Measurements from ENCODE around the gene ZFP64.

Gene ZFP64

GRCh38 chr20:52179331-52180179 is 12.0 kb downstream of the ZFP64 start (continued):
- TF ChIP-seq, protein P1, sequence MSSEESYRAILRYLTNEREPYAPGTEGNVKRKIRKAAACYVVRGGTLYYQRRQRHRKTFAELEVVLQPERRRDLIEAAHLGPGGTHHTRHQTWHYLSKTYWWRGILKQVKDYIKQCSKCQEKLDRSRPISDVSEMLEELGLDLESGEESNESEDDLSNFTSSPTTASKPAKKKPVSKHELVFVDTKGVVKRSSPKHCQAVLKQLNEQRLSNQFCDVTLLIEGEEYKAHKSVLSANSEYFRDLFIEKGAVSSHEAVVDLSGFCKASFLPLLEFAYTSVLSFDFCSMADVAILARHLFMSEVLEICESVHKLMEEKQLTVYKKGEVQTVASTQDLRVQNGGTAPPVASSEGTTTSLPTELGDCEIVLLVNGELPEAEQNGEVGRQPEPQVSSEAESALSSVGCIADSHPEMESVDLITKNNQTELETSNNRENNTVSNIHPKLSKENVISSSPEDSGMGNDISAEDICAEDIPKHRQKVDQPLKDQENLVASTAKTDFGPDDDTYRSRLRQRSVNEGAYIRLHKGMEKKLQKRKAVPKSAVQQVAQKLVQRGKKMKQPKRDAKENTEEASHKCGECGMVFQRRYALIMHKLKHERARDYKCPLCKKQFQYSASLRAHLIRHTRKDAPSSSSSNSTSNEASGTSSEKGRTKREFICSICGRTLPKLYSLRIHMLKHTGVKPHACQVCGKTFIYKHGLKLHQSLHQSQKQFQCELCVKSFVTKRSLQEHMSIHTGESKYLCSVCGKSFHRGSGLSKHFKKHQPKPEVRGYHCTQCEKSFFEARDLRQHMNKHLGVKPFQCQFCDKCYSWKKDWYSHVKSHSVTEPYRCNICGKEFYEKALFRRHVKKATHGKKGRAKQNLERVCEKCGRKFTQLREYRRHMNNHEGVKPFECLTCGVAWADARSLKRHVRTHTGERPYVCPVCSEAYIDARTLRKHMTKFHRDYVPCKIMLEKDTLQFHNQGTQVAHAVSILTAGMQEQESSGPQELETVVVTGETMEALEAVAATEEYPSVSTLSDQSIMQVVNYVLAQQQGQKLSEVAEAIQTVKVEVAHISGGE (tag by site-specific recombination; conservative IDR thresholded peaks at IDR 0.05; ENCODE audit: low read depth), result no peak
- TF ChIP-seq, protein P2, sequence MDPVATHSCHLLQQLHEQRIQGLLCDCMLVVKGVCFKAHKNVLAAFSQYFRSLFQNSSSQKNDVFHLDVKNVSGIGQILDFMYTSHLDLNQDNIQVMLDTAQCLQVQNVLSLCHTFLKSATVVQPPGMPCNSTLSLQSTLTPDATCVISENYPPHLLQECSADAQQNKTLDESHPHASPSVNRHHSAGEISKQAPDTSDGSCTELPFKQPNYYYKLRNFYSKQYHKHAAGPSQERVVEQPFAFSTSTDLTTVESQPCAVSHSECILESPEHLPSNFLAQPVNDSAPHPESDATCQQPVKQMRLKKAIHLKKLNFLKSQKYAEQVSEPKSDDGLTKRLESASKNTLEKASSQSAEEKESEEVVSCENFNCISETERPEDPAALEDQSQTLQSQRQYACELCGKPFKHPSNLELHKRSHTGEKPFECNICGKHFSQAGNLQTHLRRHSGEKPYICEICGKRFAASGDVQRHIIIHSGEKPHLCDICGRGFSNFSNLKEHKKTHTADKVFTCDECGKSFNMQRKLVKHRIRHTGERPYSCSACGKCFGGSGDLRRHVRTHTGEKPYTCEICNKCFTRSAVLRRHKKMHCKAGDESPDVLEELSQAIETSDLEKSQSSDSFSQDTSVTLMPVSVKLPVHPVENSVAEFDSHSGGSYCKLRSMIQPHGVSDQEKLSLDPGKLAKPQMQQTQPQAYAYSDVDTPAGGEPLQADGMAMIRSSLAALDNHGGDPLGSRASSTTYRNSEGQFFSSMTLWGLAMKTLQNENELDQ (tag by site-specific recombination; IDR thresholded peaks at IDR 0.05; ENCODE audit: low read depth), result no peak
- TF ChIP-seq ZNF558 (tag by site-specific recombination; IDR thresholded peaks at IDR 0.05) (no peak), WT1 (tag by site-specific recombination; IDR thresholded peaks at IDR 0.05) (no peak)

DNA sequence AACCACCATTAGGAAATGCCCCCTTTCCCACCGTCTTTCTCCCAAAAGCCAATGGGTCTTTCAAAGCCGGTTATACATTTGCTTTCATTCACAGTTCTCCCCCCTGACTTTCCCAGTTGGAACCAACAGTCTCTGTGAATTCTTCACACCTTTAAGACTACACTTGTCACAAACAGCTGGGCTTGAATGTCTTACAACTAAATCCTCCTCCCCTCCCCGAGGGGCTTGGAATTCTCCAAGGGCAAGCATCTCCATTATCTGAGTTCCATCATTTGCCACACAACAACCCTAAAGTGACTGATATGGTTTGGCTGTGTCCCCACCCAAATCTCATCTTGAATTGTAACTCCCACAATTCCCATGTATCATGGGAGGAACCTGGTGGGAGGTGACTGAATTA is 12.9 kb downstream of the ZFP64 start:
- peaks cover 6 to 32% of the 10 kb centered on the region in 2 experiments; a peak in 2 of 3 replicates for H3K36me3 ChIP-seq (ENCODE audit: control insufficient read depth in 2 of 2, insufficient read depth in 1 of 2, low read length in 2 of 2)
- ChIA-PET CTCF (interaction anchor here (0.5 to 1.0 kb wide), 3 partner anchors 12 to 1372 kb away, joined by 3 to 5 read pairs (median 5); no protein-coding TSS in a partner anchor), POLR2A (no interaction called here)
- H3K4me1 ChIP-seq (ENCODE audit: control insufficient read depth, insufficient read depth, low read length), result no peaks in the 10 kb centered on the region
- H3K27ac ChIP-seq (ENCODE audit: extremely low read depth, low read depth, low read length), result no peak overlapping the region
- H3K4me3 ChIP-seq (ENCODE audit: low read depth, low read length), result no peak overlapping the region
- H3K9me3 ChIP-seq (ENCODE audit: control insufficient read depth, insufficient read depth, low read depth, low read length), result no peaks in the 10 kb centered on the region
- TF ChIP-seq GLIS1 (tag by site-specific recombination; IDR thresholded peaks at IDR 0.05) (no peak), ZNF830 (tag by site-specific recombination; IDR thresholded peaks at IDR 0.05; ENCODE audit: low read depth) (no peak), KLF16 (tag by site-specific recombination; IDR thresholded peaks at IDR 0.05) (no peak), IKZF3 (tag by site-specific recombination; IDR thresholded peaks at IDR 0.05) (no peak), ZNF366 (tag by site-specific recombination; conservative IDR thresholded peaks at IDR 0.05) (no peak), RBAK (tag by site-specific recombination; IDR thresholded peaks at IDR 0.05) (no peak), BCL11B (tag by site-specific recombination; IDR thresholded peaks at IDR 0.05; ENCODE audit: low read depth) (no peak), GLIS2 (tag by site-specific recombination; IDR thresholded peaks at IDR 0.05) (no peak), ZNF354C (tag by site-specific recombination; IDR thresholded peaks at IDR 0.05; ENCODE audit: borderline replicate concordance, low read depth) (no peak), GLI4 (tag by site-specific recombination; IDR thresholded peaks at IDR 0.05) (no peak), SP3 (tag by site-specific recombination; IDR thresholded peaks at IDR 0.05) (no peak)
- TF ChIP-seq, protein P3, sequence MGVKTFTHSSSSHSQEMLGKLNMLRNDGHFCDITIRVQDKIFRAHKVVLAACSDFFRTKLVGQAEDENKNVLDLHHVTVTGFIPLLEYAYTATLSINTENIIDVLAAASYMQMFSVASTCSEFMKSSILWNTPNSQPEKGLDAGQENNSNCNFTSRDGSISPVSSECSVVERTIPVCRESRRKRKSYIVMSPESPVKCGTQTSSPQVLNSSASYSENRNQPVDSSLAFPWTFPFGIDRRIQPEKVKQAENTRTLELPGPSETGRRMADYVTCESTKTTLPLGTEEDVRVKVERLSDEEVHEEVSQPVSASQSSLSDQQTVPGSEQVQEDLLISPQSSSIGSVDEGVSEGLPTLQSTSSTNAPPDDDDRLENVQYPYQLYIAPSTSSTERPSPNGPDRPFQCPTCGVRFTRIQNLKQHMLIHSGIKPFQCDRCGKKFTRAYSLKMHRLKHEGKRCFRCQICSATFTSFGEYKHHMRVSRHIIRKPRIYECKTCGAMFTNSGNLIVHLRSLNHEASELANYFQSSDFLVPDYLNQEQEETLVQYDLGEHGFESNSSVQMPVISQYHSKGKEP (tag by site-specific recombination; IDR thresholded peaks at IDR 0.05), result no peak
- TF ChIP-seq, protein P4, sequence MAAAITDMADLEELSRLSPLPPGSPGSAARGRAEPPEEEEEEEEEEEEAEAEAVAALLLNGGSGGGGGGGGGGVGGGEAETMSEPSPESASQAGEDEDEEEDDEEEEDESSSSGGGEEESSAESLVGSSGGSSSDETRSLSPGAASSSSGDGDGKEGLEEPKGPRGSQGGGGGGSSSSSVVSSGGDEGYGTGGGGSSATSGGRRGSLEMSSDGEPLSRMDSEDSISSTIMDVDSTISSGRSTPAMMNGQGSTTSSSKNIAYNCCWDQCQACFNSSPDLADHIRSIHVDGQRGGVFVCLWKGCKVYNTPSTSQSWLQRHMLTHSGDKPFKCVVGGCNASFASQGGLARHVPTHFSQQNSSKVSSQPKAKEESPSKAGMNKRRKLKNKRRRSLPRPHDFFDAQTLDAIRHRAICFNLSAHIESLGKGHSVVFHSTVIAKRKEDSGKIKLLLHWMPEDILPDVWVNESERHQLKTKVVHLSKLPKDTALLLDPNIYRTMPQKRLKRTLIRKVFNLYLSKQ (tag by site-specific recombination; IDR thresholded peaks at IDR 0.05; ENCODE audit: borderline replicate concordance), result no peak

Data from HEK293 (cell line).